ENCODE measurements around the gene NFIC.

Gene NFIC

GRCh38 chr19:3496392-3497273 lies 130.2 kb downstream of the NFIC start:
- peaks cover 31% of the 10 kb centered on the region for H3K36me3 ChIP-seq (ENCODE audit: control insufficient read depth, low read length)
- H3F3A ChIP-seq (ENCODE audit: control insufficient read depth, insufficient read depth): no peaks in the 10 kb centered on the region
- no peaks in the 10 kb centered on the region for H3K9me2 ChIP-seq (replicated peaks; ENCODE audit: control insufficient read depth, low read length)
- peaks cover 37% of the 10 kb centered on the region for H3K79me2 ChIP-seq (ENCODE audit: control insufficient read depth, low read length)
- no peaks in the 10 kb centered on the region for H3K9me3 ChIP-seq (ENCODE audit: control insufficient read depth, insufficient read depth, low read length)
- no peak overlapping the region for H3K27ac ChIP-seq (ENCODE audit: low read depth, low read length)
- H4K20me1 ChIP-seq (ENCODE audit: control insufficient read depth, insufficient read depth, low read depth, low read length): no peaks in the 10 kb centered on the region
- no peaks in the 10 kb centered on the region for H3K27me3 ChIP-seq (ENCODE audit: control insufficient read depth, low read length)
- H3K4me3 ChIP-seq (ENCODE audit: low read length): no peak overlapping the region
- no peak for TF ChIP-seq EZH2phosphoT487 (IDR thresholded peaks at IDR 0.05; ENCODE audit: borderline replicate concordance, low read length)
- no peak for TF ChIP-seq CTCF (IDR thresholded peaks at IDR 0.05; ENCODE audit: low read depth, low read length, poor library complexity, severe bottlenecking)
- H3K4me2 ChIP-seq (ENCODE audit: low read length): no peak overlapping the region
- peaks cover 15% of the 10 kb centered on the region for H3K4me1 ChIP-seq (ENCODE audit: control insufficient read depth, low read length)

- no peak overlapping the region for H3K4me2 ChIP-seq (ENCODE audit: low read length)
- no peak overlapping the region for H3K4me3 ChIP-seq (ENCODE audit: low read length)
- H3K9me3 ChIP-seq (ENCODE audit: control insufficient read depth, insufficient read depth, low read length): no peaks in the 10 kb centered on the region
- H3K27me3 ChIP-seq (ENCODE audit: control insufficient read depth, low read length): no peaks in the 10 kb centered on the region
- H3F3A ChIP-seq (ENCODE audit: control insufficient read depth, insufficient read depth): no peaks in the 10 kb centered on the region
- H3K9me2 ChIP-seq (replicated peaks; ENCODE audit: control insufficient read depth, low read length): no peaks in the 10 kb centered on the region
- no peak overlapping the region for H3K27ac ChIP-seq (ENCODE audit: low read depth, low read length)
- H3K79me2 ChIP-seq (ENCODE audit: control insufficient read depth, low read length): peaks cover 37% of the 10 kb centered on the region
- peaks cover 25% of the 10 kb centered on the region for H3K36me3 ChIP-seq (ENCODE audit: control insufficient read depth, low read length)
- TF ChIP-seq CTCF (IDR thresholded peaks at IDR 0.05; ENCODE audit: low read depth, low read length, poor library complexity, severe bottlenecking) (no peak), EZH2phosphoT487 (IDR thresholded peaks at IDR 0.05; ENCODE audit: borderline replicate concordance, low read length) (no peak)
- peaks cover 15% of the 10 kb centered on the region for H3K4me1 ChIP-seq (ENCODE audit: control insufficient read depth, low read length)
- no peaks in the 10 kb centered on the region for H4K20me1 ChIP-seq (ENCODE audit: control insufficient read depth, insufficient read depth, low read depth, low read length)
Measured at GRCh38 chr19:3497757-3498520, 131.6 kb downstream of the NFIC start.

- Histone ChIP-seq H3K36me3 (ENCODE audit: control insufficient read depth, low read length) (peaks cover 14% of the 10 kb centered on the region), H3F3A (ENCODE audit: control insufficient read depth, insufficient read depth) (no peaks in the 10 kb centered on the region; the same call in 1 of the 2 replicates), H3K4me3 (ENCODE audit: low read length) (peak overlapping the region; percentile 81), H3K4me1 (ENCODE audit: control insufficient read depth, low read length) (peaks cover 18% of the 10 kb centered on the region), H3K9me3 (ENCODE audit: control insufficient read depth, insufficient read depth, low read length) (no peaks in the 10 kb centered on the region), H3K27ac (ENCODE audit: low read depth, low read length) (peak overlapping the region; percentile 65), H3K4me2 (ENCODE audit: low read length) (peak overlapping the region; percentile 86), H3K79me2 (ENCODE audit: control insufficient read depth, low read length) (peaks cover 37% of the 10 kb centered on the region), H3K27me3 (ENCODE audit: control insufficient read depth, low read length) (no peaks in the 10 kb centered on the region), H4K20me1 (ENCODE audit: control insufficient read depth, insufficient read depth, low read depth, low read length) (no peaks in the 10 kb centered on the region), H3K9me2 (replicated peaks; ENCODE audit: control insufficient read depth, low read length) (no peaks in the 10 kb centered on the region)
- TF ChIP-seq EZH2phosphoT487 (IDR thresholded peaks at IDR 0.05; ENCODE audit: borderline replicate concordance, low read length): no peak
- no peak for TF ChIP-seq CTCF (IDR thresholded peaks at IDR 0.05; ENCODE audit: low read depth, low read length, poor library complexity, severe bottlenecking)
Measured at GRCh38 chr19:3499738-3500428, 133.5 kb downstream of the NFIC start.

All from DOHH2 (cell line).